HEK293 (cell line): ENCODE measurements around the gene CPA5.
A peak's percentile ranks its signal among the peaks of the same experiment; 100 is the strongest.

Experiments used
- BCL11A ChIP-seq: fragments of 450-650 bp; formaldehyde crosslinking; IDR thresholded peaks from 2 replicates; pipeline ENCODE4 v1.5.1; 2016; ENCODE audit warnings: low read depth, missing biosample characterization, missing genetic modification characterization
- GLIS1 ChIP-seq: fragments of 450-650 bp; formaldehyde crosslinking; IDR thresholded peaks from 2 replicates; pipeline ENCODE4 v1.5.1; 2016; ENCODE audit warnings: missing biosample characterization, missing genetic modification characterization
- KLF16 ChIP-seq: fragments of 450-650 bp; formaldehyde crosslinking; IDR thresholded peaks from 2 replicates; pipeline ENCODE4 v1.5.1; 2017; ENCODE audit warnings: missing biosample characterization, missing genetic modification characterization
- KLF8 ChIP-seq: fragments of 450-650 bp; formaldehyde crosslinking; IDR thresholded peaks from 2 replicates; pipeline ENCODE4 v1.5.1; 2016; ENCODE audit warnings: missing biosample characterization, missing genetic modification characterization
- SP7 ChIP-seq: fragments of 450-650 bp; formaldehyde crosslinking; IDR thresholded peaks from 2 replicates; pipeline ENCODE4 v1.5.1; 2016; ENCODE audit warnings: missing biosample characterization, missing genetic modification characterization
- TCF7L2 ChIP-seq: IDR thresholded peaks from 2 replicates; pipeline ENCODE4 v1.6.1; 2011; ENCODE audit warnings: low read depth, mild to moderate bottlenecking, inconsistent platforms, low read length, moderate library complexity, borderline replicate concordance
- YY2 ChIP-seq: fragments of 450-650 bp; formaldehyde crosslinking; IDR thresholded peaks from 2 replicates; pipeline ENCODE4 v1.5.1; 2016; ENCODE audit warnings: missing biosample characterization, missing genetic modification characterization
- ZBTB17 ChIP-seq: fragments of 450-650 bp; formaldehyde crosslinking; IDR thresholded peaks from 2 replicates; pipeline ENCODE4 v1.5.1; 2016; ENCODE audit warnings: missing biosample characterization, missing genetic modification characterization
- ZBTB21 ChIP-seq: fragments of 450-650 bp; formaldehyde crosslinking; IDR thresholded peaks from 2 replicates; pipeline ENCODE4 v1.5.1; 2017; ENCODE audit warnings: missing biosample characterization, missing genetic modification characterization
- ZBTB48 ChIP-seq: fragments of 450-650 bp; formaldehyde crosslinking; IDR thresholded peaks from 2 replicates; pipeline ENCODE4 v1.5.1; 2016; ENCODE audit warnings: missing biosample characterization, missing genetic modification characterization
- ZFP3 ChIP-seq: fragments of 450-650 bp; formaldehyde crosslinking; IDR thresholded peaks from 2 replicates; pipeline ENCODE4 v1.5.1; 2016; ENCODE audit warnings: low read depth, missing biosample characterization, missing genetic modification characterization
- ZNF174 ChIP-seq: fragments of 450-650 bp; formaldehyde crosslinking; IDR thresholded peaks from 2 replicates; pipeline ENCODE4 v1.5.0; 2017; ENCODE audit warnings: missing biosample characterization, mild to moderate bottlenecking, missing genetic modification characterization
- ZNF2 ChIP-seq: fragments of 450-650 bp; formaldehyde crosslinking; IDR thresholded peaks from 2 replicates; pipeline ENCODE4 v1.5.1; 2016; ENCODE audit warnings: missing biosample characterization, missing genetic modification characterization
- ZNF24 ChIP-seq: fragments of 450-650 bp; formaldehyde crosslinking; IDR thresholded peaks from 2 replicates; pipeline ENCODE4 v1.5.1; 2016; ENCODE audit warnings: missing biosample characterization, missing genetic modification characterization
- ZNF366 ChIP-seq: fragments of 450-650 bp; formaldehyde crosslinking; conservative IDR thresholded peaks from 2 replicates; pipeline ENCODE4 v1.5.1; 2016; ENCODE audit warnings: missing biosample characterization, missing genetic modification characterization
- ZNF37A ChIP-seq: fragments of 450-650 bp; IDR thresholded peaks from 2 replicates; pipeline ENCODE4 v1.5.1; 2018; ENCODE audit warnings: missing biosample characterization, missing genetic modification characterization
- ZNF394 ChIP-seq: fragments of 450-650 bp; formaldehyde crosslinking; IDR thresholded peaks from 2 replicates; pipeline ENCODE4 v1.5.1; 2016; ENCODE audit warnings: missing biosample characterization, missing genetic modification characterization, mild to moderate bottlenecking, moderate library complexity, borderline replicate concordance
- ZNF404 ChIP-seq: fragments of 450-650 bp; formaldehyde crosslinking; IDR thresholded peaks from 2 replicates; pipeline ENCODE4 v1.5.1; 2017; ENCODE audit warnings: missing biosample characterization, missing genetic modification characterization
- ZNF600 ChIP-seq: fragments of 450-650 bp; formaldehyde crosslinking; IDR thresholded peaks from 2 replicates; pipeline ENCODE4 v1.5.1; 2016; ENCODE audit warnings: missing biosample characterization, missing genetic modification characterization
- ZNF660 ChIP-seq: fragments of 450-650 bp; IDR thresholded peaks from 2 replicates; pipeline ENCODE4 v1.5.1; 2018; ENCODE audit warnings: missing biosample characterization, mild to moderate bottlenecking, missing genetic modification characterization
- TF ChIP-seq, protein P1 (sequence below): fragments of 450-650 bp; formaldehyde crosslinking; IDR thresholded peaks from 2 replicates; pipeline ENCODE4 v1.5.1; 2017; ENCODE audit warnings: missing biosample characterization, missing genetic modification characterization
- TF ChIP-seq, protein P2 (sequence below): fragments of 450-650 bp; formaldehyde crosslinking; IDR thresholded peaks from 2 replicates; pipeline ENCODE4 v1.5.1; 2016; ENCODE audit warnings: missing biosample characterization, missing genetic modification characterization
- TF ChIP-seq, protein P3 (sequence below): fragments of 450-650 bp; formaldehyde crosslinking; IDR thresholded peaks from 2 replicates; pipeline ENCODE4 v1.5.1; 2016; ENCODE audit warnings: missing biosample characterization, missing genetic modification characterization
- TF ChIP-seq, protein P4 (sequence below): fragments of 450-650 bp; formaldehyde crosslinking; optimal IDR thresholded peaks from 2 replicates; pipeline ENCODE3; 2016; ENCODE audit warnings: missing biosample characterization, mild to moderate bottlenecking, missing genetic modification characterization
- TF ChIP-seq, protein P5 (sequence below): fragments of 450-650 bp; formaldehyde crosslinking; IDR thresholded peaks from 2 replicates; pipeline ENCODE4 v1.5.1; 2016; ENCODE audit warnings: missing biosample characterization, missing genetic modification characterization
- TF ChIP-seq, protein P6 (sequence below): fragments of 450-650 bp; formaldehyde crosslinking; IDR thresholded peaks from 2 replicates; pipeline ENCODE4 v1.5.1; 2016; ENCODE audit warnings: missing biosample characterization, missing genetic modification characterization

Gene CPA5

DNA sequence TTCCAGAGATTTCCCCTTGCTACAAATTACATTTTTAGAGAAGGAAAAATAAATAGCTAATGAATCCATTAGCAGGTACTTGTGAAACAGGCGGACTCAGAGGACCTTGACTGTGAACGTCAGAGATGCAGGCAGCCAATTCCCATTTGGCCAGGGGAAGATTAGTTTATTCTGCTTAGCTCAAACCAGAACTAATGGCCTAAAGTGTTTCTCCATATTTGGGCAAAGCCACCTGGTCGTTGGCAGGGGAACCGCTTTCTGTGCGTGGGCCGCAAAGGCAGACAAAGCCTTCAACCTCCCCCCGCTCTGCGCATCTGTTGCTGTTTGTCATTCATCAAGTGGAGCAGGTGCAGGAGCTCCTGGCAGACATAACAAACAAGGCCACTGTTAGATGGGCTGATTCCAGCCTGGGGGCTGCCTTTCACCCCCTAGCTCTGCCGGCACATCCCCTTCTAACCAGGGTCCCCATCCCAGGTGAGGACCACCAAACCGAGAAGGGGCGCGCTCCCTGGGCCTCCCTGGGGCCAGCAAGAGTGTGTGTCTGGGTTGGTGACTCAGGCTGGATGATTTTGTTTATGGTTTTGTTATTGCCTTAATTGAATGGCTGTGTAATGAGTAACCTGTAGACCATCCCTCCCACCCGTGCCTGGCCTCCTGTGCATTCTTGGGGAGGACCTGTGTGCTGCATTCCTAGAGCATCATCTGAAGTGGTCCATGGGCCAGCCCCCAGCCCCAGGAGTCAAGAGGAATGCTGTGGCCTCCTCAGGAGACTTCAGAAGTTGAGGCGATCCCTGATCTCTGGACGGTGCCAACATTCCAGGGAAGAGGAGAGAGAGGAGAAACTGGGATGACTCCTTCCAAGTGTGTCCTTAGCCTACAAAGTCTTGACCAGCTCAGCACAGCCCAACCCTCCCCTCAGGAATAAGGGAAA lies 21.2 kb downstream of the CPA5 start (continued):
- TF ChIP-seq, protein P1, sequence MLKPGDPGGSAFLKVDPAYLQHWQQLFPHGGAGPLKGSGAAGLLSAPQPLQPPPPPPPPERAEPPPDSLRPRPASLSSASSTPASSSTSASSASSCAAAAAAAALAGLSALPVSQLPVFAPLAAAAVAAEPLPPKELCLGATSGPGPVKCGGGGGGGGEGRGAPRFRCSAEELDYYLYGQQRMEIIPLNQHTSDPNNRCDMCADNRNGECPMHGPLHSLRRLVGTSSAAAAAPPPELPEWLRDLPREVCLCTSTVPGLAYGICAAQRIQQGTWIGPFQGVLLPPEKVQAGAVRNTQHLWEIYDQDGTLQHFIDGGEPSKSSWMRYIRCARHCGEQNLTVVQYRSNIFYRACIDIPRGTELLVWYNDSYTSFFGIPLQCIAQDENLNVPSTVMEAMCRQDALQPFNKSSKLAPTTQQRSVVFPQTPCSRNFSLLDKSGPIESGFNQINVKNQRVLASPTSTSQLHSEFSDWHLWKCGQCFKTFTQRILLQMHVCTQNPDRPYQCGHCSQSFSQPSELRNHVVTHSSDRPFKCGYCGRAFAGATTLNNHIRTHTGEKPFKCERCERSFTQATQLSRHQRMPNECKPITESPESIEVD, result peak; percentile 52
- TF ChIP-seq ZBTB48 (tag by site-specific recombination) (peak; percentile 69; the same call in 1 of the 2 replicates), ZNF404 (tag by site-specific recombination) (no peak), ZFP3 (no peak), KLF16 (tag by site-specific recombination) (no peak), ZNF2 (tag by site-specific recombination) (0 out of 2 replicates have a peak, but pooled peaks have one; percentile 43), SP7 (tag by site-specific recombination) (peak; percentile 94), KLF8 (tag by site-specific recombination) (peak; percentile 15; the same call in 1 of the 2 replicates), ZNF366 (tag by site-specific recombination) (peak; percentile 81), ZBTB17 (tag by site-specific recombination) (peak; percentile 64), YY2 (tag by site-specific recombination) (no peak), TCF7L2 (no peak), ZNF394 (tag by site-specific recombination) (peak; percentile 53; the same call in 1 of the 2 replicates), ZNF24 (tag by site-specific recombination) (0 out of 2 replicates have a peak, but pooled peaks have one; percentile 47), ZNF660 (tag by site-specific recombination) (no peak), ZNF600 (peak; percentile 54), BCL11A (0 out of 2 replicates have a peak, but pooled peaks have one; percentile 20), GLIS1 (peak; percentile 88), ZNF37A (tag by site-specific recombination) (no peak), ZNF174 (no peak), ZBTB21 (tag by site-specific recombination) (no peak)
- TF ChIP-seq, protein P2, sequence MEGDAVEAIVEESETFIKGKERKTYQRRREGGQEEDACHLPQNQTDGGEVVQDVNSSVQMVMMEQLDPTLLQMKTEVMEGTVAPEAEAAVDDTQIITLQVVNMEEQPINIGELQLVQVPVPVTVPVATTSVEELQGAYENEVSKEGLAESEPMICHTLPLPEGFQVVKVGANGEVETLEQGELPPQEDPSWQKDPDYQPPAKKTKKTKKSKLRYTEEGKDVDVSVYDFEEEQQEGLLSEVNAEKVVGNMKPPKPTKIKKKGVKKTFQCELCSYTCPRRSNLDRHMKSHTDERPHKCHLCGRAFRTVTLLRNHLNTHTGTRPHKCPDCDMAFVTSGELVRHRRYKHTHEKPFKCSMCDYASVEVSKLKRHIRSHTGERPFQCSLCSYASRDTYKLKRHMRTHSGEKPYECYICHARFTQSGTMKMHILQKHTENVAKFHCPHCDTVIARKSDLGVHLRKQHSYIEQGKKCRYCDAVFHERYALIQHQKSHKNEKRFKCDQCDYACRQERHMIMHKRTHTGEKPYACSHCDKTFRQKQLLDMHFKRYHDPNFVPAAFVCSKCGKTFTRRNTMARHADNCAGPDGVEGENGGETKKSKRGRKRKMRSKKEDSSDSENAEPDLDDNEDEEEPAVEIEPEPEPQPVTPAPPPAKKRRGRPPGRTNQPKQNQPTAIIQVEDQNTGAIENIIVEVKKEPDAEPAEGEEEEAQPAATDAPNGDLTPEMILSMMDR (tag by site-specific recombination), result no peak
- TF ChIP-seq, protein P3, sequence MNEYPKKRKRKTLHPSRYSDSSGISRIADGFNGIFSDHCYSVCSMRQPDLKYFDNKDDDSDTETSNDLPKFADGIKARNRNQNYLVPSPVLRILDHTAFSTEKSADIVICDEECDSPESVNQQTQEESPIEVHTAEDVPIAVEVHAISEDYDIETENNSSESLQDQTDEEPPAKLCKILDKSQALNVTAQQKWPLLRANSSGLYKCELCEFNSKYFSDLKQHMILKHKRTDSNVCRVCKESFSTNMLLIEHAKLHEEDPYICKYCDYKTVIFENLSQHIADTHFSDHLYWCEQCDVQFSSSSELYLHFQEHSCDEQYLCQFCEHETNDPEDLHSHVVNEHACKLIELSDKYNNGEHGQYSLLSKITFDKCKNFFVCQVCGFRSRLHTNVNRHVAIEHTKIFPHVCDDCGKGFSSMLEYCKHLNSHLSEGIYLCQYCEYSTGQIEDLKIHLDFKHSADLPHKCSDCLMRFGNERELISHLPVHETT, result peak; percentile 57
- TF ChIP-seq, protein P4, sequence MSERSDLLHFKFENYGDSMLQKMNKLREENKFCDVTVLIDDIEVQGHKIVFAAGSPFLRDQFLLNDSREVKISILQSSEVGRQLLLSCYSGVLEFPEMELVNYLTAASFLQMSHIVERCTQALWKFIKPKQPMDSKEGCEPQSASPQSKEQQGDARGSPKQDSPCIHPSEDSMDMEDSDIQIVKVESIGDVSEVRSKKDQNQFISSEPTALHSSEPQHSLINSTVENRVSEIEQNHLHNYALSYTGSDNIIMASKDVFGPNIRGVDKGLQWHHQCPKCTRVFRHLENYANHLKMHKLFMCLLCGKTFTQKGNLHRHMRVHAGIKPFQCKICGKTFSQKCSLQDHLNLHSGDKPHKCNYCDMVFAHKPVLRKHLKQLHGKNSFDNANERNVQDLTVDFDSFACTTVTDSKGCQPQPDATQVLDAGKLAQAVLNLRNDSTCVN (tag by site-specific recombination), result no peak
- TF ChIP-seq, protein P5, sequence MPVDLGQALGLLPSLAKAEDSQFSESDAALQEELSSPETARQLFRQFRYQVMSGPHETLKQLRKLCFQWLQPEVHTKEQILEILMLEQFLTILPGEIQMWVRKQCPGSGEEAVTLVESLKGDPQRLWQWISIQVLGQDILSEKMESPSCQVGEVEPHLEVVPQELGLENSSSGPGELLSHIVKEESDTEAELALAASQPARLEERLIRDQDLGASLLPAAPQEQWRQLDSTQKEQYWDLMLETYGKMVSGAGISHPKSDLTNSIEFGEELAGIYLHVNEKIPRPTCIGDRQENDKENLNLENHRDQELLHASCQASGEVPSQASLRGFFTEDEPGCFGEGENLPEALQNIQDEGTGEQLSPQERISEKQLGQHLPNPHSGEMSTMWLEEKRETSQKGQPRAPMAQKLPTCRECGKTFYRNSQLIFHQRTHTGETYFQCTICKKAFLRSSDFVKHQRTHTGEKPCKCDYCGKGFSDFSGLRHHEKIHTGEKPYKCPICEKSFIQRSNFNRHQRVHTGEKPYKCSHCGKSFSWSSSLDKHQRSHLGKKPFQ (tag by site-specific recombination), result no peak
- TF ChIP-seq, protein P6, sequence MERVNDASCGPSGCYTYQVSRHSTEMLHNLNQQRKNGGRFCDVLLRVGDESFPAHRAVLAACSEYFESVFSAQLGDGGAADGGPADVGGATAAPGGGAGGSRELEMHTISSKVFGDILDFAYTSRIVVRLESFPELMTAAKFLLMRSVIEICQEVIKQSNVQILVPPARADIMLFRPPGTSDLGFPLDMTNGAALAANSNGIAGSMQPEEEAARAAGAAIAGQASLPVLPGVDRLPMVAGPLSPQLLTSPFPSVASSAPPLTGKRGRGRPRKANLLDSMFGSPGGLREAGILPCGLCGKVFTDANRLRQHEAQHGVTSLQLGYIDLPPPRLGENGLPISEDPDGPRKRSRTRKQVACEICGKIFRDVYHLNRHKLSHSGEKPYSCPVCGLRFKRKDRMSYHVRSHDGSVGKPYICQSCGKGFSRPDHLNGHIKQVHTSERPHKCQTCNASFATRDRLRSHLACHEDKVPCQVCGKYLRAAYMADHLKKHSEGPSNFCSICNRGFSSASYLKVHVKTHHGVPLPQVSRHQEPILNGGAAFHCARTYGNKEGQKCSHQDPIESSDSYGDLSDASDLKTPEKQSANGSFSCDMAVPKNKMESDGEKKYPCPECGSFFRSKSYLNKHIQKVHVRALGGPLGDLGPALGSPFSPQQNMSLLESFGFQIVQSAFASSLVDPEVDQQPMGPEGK (tag by site-specific recombination), result peak; percentile 61
